CD14-positive monocyte (primary cell): ENCODE results near the gene ARID3B. TPM values are rescaled to one million over a fixed set of nuclear protein-coding genes. Genes with fewer than 3 reads are reported as not detected.
A peak's percentile ranks its signal among the peaks of the same experiment; 100 is the strongest.

Experiments used
- DNase-seq, 3 donors: peaks; one replicate each; pipeline ENCODE4 v3.0.0-alpha.2; 2011 to 2022
- H2AFZ ChIP-seq: 2 replicates; pipeline ENCODE4 v1.6.0; 2012; ENCODE audit warnings: mild to moderate bottlenecking, low read depth, low read length, inconsistent platforms; ENCODE audit not compliant: insufficient read depth, poor library complexity, severe bottlenecking
- H3K27ac ChIP-seq, 2 donors: 1 replicate in 1 of 2; 2 replicates in 1 of 2; pipeline ENCODE4 v1.5.1; 2012 to 2013; ENCODE audit warnings: low read length in 2 of 2, control low read depth in 1 of 2, inconsistent platforms in 1 of 2, low read depth in 1 of 2, mild to moderate bottlenecking in 1 of 2
- H3K27me3 ChIP-seq, 2 donors: one replicate each; pipeline versions ENCODE4 v1.6.0 to v1.6.1; 2011 to 2013; ENCODE audit warnings: low read length in 2 of 2; ENCODE audit not compliant: control insufficient read depth in 2 of 2, insufficient read depth in 2 of 2
- H3K36me3 ChIP-seq, 2 donors: replicated peaks in 1 of 2; 1 replicate in 1 of 2; 2 replicates in 1 of 2; pipeline versions ENCODE4 v1.5.1 to v1.6.1; 2012 to 2013; ENCODE audit warnings: low read length in 2 of 2, control low read depth in 1 of 2, inconsistent platforms in 1 of 2, mild to moderate bottlenecking in 1 of 2; ENCODE audit not compliant: insufficient read depth in 2 of 2, control insufficient read depth in 1 of 2
- H3K4me1 ChIP-seq, 2 donors: 1 replicate in 1 of 2; 2 replicates in 1 of 2; pipeline versions ENCODE4 v1.5.1 to v1.6.1; 2012 to 2013; ENCODE audit warnings: low read length in 2 of 2, control low read depth in 1 of 2, inconsistent platforms in 1 of 2, mild to moderate bottlenecking in 1 of 2, moderate library complexity in 1 of 2; ENCODE audit not compliant: insufficient read depth in 2 of 2, control insufficient read depth in 1 of 2
- H3K4me2 ChIP-seq: replicated peaks from 2 replicates; pipeline ENCODE3; 2012; ENCODE audit warnings: low read length, moderate library complexity, mild to moderate bottlenecking; ENCODE audit not compliant: poor library complexity, severe bottlenecking; ENCODE audit errors: extremely low read depth
- H3K4me3 ChIP-seq, 3 experiments: fragments of 200-600 bp in 1 of 3; sonication (generic) in 1 of 3; replicated peaks in 1 of 3; 1 replicate in 2 of 3; 2 replicates in 1 of 3; pipeline ENCODE4 v1.5.1; 2011 to 2013; ENCODE audit warnings: low read length in 3 of 3, mild to moderate bottlenecking in 3 of 3, control low read depth in 2 of 3, low read depth in 2 of 3, inconsistent platforms in 1 of 3, moderate library complexity in 1 of 3
- H3K79me2 ChIP-seq: 2 replicates; pipeline ENCODE4 v1.6.0; 2012; ENCODE audit warnings: mild to moderate bottlenecking, control low read depth, inconsistent platforms, low read length, moderate library complexity; ENCODE audit not compliant: insufficient read depth
- H3K9ac ChIP-seq: 2 replicates; pipeline ENCODE4 v1.6.0; 2017; ENCODE audit warnings: low read length, mild to moderate bottlenecking; ENCODE audit not compliant: insufficient read depth, poor library complexity, severe bottlenecking
- H3K9me3 ChIP-seq, 2 donors: replicated peaks in 1 of 2; 1 replicate in 1 of 2; 2 replicates in 1 of 2; pipeline versions ENCODE4 v1.5.1 to v1.6.1; 2012 to 2013; ENCODE audit warnings: low read length in 2 of 2, control low read depth in 1 of 2; ENCODE audit not compliant: control insufficient read depth in 1 of 2, insufficient read depth in 1 of 2
- H4K20me1 ChIP-seq: 2 replicates; pipeline ENCODE4 v1.6.0; 2012; ENCODE audit warnings: mild to moderate bottlenecking, low read length, control low read depth, moderate library complexity; ENCODE audit not compliant: insufficient read depth
- H3K27ac Mint-ChIP-seq, 7 donors: one replicate each; pipeline ENCODE4 v1.8.0; 2020; ENCODE audit warnings: mild to moderate bottlenecking in 7 of 7, mixed read lengths in 7 of 7, moderate library complexity in 6 of 7, inconsistent platforms in 2 of 7
- H3K27me3 Mint-ChIP-seq, 3 donors: one replicate each; pipeline ENCODE4 v1.8.0; 2021 to 2022; ENCODE audit warnings: low read depth in 3 of 3, mild to moderate bottlenecking in 3 of 3, mixed read lengths in 3 of 3, moderate library complexity in 3 of 3, inconsistent platforms in 1 of 3
- H3K36me3 Mint-ChIP-seq, 2 donors: one replicate each; pipeline ENCODE4 v1.8.0; 2020; ENCODE audit warnings: mixed read lengths in 2 of 2, inconsistent platforms in 1 of 2, mild to moderate bottlenecking in 1 of 2
- H3K4me1 Mint-ChIP-seq: one replicate; pipeline ENCODE4 v1.8.0; 2020; ENCODE audit warnings: mild to moderate bottlenecking, mixed read lengths
- H3K4me3 Mint-ChIP-seq, 2 donors: one replicate each; pipeline ENCODE4 v1.8.0; 2020; ENCODE audit warnings: mild to moderate bottlenecking in 2 of 2, mixed read lengths in 2 of 2, moderate library complexity in 1 of 2
- H3K9me3 Mint-ChIP-seq, 7 donors: one replicate each; pipeline ENCODE4 v1.8.0; 2020 to 2022; ENCODE audit warnings: mixed read lengths in 7 of 7, mild to moderate bottlenecking in 6 of 7, moderate library complexity in 6 of 7, inconsistent platforms in 2 of 7
- WGBS: methylation state at CpG from one replicate; pipeline ENCODE4 v1.1.5; 2013; ENCODE audit warnings: missing lambda C conversion rate; ENCODE audit not compliant: insufficient coverage; 5-methylcytosine and 5-hydroxymethylcytosine counted together
- intact Hi-C, 2 donors: fragments of 100-400 bp; cut with micrococcal nuclease; formaldehyde crosslinking; loops; one replicate each; pipeline versions ENCODE4 v1.15.0 to v1.15.1; 2023
- polyA plus RNA-seq, 3 donors: library from polyadenylated mRNA; depleted of rRNA in 1 of 3; unstranded in 2 of 3; stranded (reverse) in 1 of 3; fragments of 300-500 nt in 2 of 3; fragments of >200 nt in 1 of 3; fragmentation: Illumina TruSeq in 2 of 3; gene quantifications; 1 replicate in 2 of 3; 2 replicates in 1 of 3; pipeline ENCODE4 v1.2.3, GENCODE V29; 2012 to 2021
- TF ChIP-seq, protein P1 (sequence below): fragments of 200-600 bp; IDR thresholded peaks from one replicate; pipeline ENCODE4 v1.8.0; 2022; ENCODE audit warnings: antibody characterized with exemption, mild to moderate bottlenecking

Gene ARID3B
- polyA plus RNA-seq, 3 donors: 2.3 to 17.4 (median 4.4) TPM

DNA sequence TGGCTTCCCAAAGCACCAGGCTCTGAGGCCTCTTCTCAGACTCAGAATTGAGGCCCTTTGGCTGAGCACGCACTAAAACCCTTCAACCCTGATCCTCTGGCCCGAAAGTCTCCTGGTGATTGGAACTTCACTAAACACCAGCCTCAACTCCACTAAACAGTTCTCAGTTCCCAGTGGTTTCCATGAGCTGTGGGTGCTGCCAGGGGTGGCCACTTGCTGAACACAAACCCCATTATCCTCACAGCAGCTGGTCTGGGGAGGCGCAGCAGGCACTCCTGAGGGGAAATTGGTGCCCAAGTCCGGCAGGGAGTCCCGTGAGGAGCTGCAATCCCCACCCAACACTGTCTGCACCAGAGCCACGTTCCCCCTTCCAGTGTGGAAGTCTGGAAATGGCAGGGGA, 70.8 kb downstream of the ARID3B start:
- H3K4me2 ChIP-seq: no peak overlapping the region
- H3K27me3 Mint-ChIP-seq: peaks cover 3 to 8% (median 5%) of the 10 kb centered on the region in 3 donors
- WGBS: 93% methylated on average over 2 of the region's 6 CpGs
- intact Hi-C loops: loop anchor here in 1 of 2 donors (2.0 to 10.0 kb wide), 3 partner anchors 13 to 147 kb away; partner anchors contain the start of genes ARID3B and UBL7
- H3K27ac Mint-ChIP-seq: no peak overlapping the region
- no peak for DNase-seq
- H3K27me3 ChIP-seq: no peaks in the 10 kb centered on the region
- no peak overlapping the region for H3K4me3 Mint-ChIP-seq
- peaks cover 7% of the 10 kb centered on the region for H4K20me1 ChIP-seq
- H3K9me3 Mint-ChIP-seq: no peaks in the 10 kb centered on the region
- H3K4me3 ChIP-seq: no peak overlapping the region
- H3K9ac ChIP-seq: no peak overlapping the region
- peaks cover 9 to 16% of the 10 kb centered on the region in 2 donors for H3K4me1 ChIP-seq
- H3K4me1 Mint-ChIP-seq: peaks cover 10% of the 10 kb centered on the region
- H3K79me2 ChIP-seq: peaks cover 17% of the 10 kb centered on the region
- H3K9me3 ChIP-seq: no peaks in the 10 kb centered on the region
- no peaks in the 10 kb centered on the region for H3K36me3 ChIP-seq
- H3K27ac ChIP-seq: no peak overlapping the region
- H2AFZ ChIP-seq: no peak overlapping the region
- TF ChIP-seq, protein P1, sequence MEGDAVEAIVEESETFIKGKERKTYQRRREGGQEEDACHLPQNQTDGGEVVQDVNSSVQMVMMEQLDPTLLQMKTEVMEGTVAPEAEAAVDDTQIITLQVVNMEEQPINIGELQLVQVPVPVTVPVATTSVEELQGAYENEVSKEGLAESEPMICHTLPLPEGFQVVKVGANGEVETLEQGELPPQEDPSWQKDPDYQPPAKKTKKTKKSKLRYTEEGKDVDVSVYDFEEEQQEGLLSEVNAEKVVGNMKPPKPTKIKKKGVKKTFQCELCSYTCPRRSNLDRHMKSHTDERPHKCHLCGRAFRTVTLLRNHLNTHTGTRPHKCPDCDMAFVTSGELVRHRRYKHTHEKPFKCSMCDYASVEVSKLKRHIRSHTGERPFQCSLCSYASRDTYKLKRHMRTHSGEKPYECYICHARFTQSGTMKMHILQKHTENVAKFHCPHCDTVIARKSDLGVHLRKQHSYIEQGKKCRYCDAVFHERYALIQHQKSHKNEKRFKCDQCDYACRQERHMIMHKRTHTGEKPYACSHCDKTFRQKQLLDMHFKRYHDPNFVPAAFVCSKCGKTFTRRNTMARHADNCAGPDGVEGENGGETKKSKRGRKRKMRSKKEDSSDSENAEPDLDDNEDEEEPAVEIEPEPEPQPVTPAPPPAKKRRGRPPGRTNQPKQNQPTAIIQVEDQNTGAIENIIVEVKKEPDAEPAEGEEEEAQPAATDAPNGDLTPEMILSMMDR: no peak
- no peaks in the 10 kb centered on the region for H3K36me3 Mint-ChIP-seq

DNA sequence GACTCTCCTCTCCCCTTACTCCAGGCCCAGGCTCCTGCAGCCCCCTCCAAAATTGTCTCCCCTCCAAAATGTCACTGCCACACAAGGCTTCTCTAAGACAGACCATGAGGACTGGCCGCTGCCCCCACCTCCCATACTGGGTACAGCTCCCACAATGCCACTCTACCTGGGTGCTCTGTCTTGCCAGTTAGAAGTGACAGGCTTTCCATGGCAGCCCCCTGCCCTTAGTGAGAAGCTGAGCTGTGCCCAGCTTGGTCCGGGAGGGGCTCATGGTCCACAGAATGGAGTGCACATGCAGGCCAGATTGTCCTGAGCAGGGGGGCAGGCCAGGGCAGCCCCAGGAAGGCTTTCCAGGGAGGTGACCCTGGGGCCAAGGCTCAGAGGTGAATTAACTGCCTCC, 71.7 kb downstream of the ARID3B start:
- H3K79me2 ChIP-seq: peaks cover 25% of the 10 kb centered on the region
- H3K9me3 ChIP-seq: no peaks in the 10 kb centered on the region
- H3K9ac ChIP-seq: no peak overlapping the region
- H2AFZ ChIP-seq: no peak overlapping the region
- intact Hi-C loops: loop anchor here in 1 of 2 donors (2.0 to 10.0 kb wide), 3 partner anchors 14 to 148 kb away; partner anchors contain the start of genes ARID3B and UBL7
- TF ChIP-seq, protein P1: no peak
- H3K27me3 Mint-ChIP-seq: peaks cover 3 to 8% (median 5%) of the 10 kb centered on the region in 3 donors
- H3K27me3 ChIP-seq: no peaks in the 10 kb centered on the region
- 100% methylated on average over 2 of the region's 2 CpGs for WGBS
- H3K4me1 ChIP-seq: peaks cover 15 to 25% of the 10 kb centered on the region in 2 donors
- no peak for DNase-seq
- H3K36me3 Mint-ChIP-seq: peaks cover 0 to 3% of the 10 kb centered on the region in 2 donors
- peaks cover 18% of the 10 kb centered on the region for H3K4me1 Mint-ChIP-seq
- H3K4me3 ChIP-seq: no peak overlapping the region
- H3K36me3 ChIP-seq: peaks cover 0 to 2% of the 10 kb centered on the region in 2 donors
- no peak overlapping the region for H3K27ac ChIP-seq
- H3K4me3 Mint-ChIP-seq: no peak overlapping the region
- H3K9me3 Mint-ChIP-seq: no peaks in the 10 kb centered on the region
- H3K4me2 ChIP-seq: no peak overlapping the region
- H3K27ac Mint-ChIP-seq: peak overlapping the region in 2 of 7 donors; percentile 6 to 59
- H4K20me1 ChIP-seq: peaks cover 15% of the 10 kb centered on the region
